ENCODE measurements around the gene ADGRV1.

The ADGRV1 gene

DNA sequence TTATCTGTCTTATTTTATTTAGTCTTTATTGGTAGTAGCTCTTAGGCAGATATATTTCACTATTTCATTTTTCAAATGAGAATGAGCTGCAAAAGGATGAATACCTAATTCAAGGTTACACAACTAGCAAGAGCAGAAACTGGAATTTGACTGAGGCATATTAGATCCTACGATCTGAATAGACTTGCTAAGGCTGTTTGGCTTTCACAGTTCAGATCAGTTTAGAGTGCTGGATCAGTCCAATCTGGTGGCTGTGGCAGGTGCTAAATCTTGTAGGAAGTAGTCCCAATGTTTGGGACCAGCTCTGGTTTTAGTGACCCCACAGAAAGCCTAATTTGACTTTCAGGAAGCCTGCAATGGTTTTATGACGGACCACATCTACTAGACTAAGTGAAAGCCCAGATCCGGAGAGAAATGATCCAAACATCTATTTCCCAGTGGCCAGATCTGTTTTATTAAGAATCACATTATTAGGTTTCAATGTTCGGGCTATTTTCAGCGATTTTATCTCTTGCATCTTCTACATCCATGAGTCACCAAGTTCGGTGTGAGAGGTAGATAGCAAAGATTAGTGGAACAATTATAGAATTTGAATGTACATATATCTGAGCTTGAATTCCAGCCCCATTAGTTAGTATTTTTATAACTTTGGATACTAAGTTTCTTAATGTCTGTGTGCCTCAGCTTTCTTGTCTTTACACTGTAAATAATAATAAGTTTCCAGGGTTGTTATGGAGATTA lies 359.5 kb downstream of the ADGRV1 start:
- TF ChIP-seq GATA2 (IDR thresholded peaks at IDR 0.05; ENCODE audit: low read depth, low read length) = no peak
- TF ChIP-seq GATA3 (IDR thresholded peaks at IDR 0.05; ENCODE audit: low read depth, low read length) = no peak

DNA sequence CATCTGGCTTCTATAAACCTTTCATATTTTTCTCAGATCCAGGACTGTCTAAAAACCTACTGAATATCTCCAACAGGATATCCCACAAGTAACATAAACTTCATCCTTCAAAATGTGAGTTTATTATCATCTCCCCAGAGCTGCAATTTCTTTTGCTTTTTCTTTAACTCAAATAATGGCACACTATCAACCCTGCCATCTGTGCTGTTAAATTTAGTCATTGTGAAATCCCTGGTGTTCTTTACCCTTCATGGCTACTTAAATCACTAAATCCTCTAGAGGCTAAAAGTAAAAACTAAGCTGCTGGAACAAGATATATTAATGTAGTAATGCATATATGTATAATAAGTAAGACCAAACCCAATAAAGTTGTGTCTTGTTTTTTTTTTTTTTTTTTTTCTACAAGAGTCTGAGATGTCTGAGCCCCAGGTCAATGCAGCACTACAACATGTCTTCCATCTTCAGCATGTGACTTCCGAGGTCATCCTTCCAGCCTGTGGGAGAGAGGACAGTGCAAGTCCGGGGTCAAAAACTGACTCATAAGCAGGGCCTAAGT lies 362.9 kb downstream of the ADGRV1 start:
- TF ChIP-seq GATA2 (IDR thresholded peaks at IDR 0.05; ENCODE audit: low read depth, low read length) = no peak
- no peak for TF ChIP-seq GATA3 (IDR thresholded peaks at IDR 0.05; ENCODE audit: low read depth, low read length)

DNA sequence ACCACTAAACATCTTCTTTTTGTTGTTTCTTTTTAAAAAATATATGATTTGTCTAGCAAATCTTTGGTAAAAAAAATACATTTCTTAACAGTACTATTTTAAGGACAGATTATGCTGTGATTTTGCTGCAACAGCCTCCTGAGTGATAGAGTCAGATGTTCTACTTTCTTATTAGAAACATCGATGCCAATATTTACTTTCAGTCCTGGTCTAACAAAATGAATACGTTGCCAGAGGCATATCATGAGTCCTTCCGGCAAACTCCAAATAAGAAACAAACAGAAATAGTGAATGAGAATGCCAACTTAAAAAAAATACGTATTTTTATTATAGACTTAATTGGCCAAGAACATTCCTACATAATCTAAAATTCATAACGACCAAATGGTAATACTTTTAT lies 371.5 kb downstream of the ADGRV1 start:
- TF ChIP-seq GATA2 (IDR thresholded peaks at IDR 0.05; ENCODE audit: low read depth, low read length) = no peak
- no peak for TF ChIP-seq GATA3 (IDR thresholded peaks at IDR 0.05; ENCODE audit: low read depth, low read length)

DNA sequence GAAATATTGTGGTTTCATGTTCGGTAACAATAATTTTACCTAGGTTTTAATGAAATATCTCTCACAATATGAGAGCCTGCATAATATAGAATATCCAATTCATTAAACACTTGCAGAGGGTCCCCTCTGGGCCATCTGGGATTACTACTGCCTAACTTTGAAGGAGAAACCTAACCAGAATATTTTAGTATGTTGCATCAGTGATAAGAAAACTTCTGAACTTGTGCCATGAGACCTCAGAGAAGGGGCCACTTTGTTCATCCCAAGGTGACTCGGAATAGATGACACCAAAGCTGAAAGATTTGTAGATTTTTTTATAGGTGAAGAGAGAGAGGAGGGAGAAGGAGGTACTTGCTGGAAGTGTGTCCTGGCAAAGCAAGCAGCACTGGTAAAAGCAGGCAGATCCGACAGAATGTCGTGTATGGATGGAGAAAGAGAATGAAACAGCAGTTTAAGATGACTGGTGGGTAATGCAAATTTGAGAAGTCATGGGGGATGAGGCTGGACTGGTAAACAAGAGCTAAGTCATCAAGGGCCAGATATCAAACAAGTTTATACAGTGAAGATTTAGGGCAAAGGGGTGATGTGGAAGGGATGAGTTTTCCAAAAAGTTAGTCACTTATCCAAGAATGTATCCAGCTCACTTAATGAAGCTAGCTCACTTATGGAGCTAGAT lies 372.3 kb downstream of the ADGRV1 start:
- TF ChIP-seq GATA2 (IDR thresholded peaks at IDR 0.05; ENCODE audit: low read depth, low read length) = no peak
- TF ChIP-seq GATA3 (IDR thresholded peaks at IDR 0.05; ENCODE audit: low read depth, low read length) = no peak

DNA sequence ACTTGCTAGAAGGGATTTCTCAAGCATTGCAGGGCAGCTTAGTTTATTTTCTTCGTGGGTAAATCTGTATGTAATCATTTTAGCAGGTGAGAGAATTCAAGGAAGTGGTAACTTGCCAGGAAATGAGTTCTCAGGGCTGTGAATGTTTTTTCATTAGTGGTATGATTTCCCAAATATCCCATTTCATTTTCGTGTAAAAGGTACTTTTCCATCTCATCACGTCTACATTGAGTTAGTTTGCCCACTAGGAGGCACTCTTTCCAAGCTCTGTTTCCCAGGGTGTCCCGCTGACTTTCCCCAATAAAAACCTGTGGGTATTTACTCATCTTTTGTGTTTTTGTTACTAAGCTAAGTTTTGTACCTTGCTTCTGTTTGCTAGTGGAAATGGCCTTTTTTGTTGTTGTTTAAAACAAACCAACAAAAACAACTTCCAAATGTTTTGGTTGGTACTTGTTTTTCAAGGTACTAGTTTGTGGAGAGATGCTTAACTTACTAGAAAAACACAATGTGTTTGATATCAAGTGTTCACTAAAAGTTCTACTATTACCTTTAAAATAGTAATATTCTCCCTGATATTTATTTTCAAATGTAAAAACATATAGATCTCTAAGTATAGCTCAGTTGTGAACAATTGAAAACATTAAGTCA lies 373.6 kb downstream of the ADGRV1 start:
- TF ChIP-seq GATA3 (IDR thresholded peaks at IDR 0.05; ENCODE audit: low read depth, low read length) (no peak), GATA2 (IDR thresholded peaks at IDR 0.05; ENCODE audit: low read depth, low read length) (no peak)

DNA sequence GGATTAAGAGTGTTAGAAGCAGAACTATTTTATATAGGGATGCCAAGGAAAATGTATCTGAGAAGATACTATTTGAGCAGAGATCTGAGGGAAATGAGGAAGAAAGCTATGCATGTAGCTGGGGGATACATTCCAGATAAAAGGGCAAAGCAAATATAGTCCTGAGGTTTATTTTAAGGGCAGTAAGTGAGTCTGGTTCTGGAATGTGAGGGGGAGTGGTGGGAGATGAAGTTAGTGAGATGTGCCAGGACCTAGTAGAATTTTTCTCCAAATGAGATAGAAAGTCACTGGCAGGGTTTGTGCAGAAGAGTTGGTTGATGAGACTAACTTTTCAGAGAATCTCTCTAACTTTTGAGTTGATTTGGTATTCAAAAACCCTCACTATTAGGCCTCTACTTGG lies 374.7 kb downstream of the ADGRV1 start:
- TF ChIP-seq GATA3 (IDR thresholded peaks at IDR 0.05; ENCODE audit: low read depth, low read length) = no peak
- no peak for TF ChIP-seq GATA2 (IDR thresholded peaks at IDR 0.05; ENCODE audit: low read depth, low read length)

DNA sequence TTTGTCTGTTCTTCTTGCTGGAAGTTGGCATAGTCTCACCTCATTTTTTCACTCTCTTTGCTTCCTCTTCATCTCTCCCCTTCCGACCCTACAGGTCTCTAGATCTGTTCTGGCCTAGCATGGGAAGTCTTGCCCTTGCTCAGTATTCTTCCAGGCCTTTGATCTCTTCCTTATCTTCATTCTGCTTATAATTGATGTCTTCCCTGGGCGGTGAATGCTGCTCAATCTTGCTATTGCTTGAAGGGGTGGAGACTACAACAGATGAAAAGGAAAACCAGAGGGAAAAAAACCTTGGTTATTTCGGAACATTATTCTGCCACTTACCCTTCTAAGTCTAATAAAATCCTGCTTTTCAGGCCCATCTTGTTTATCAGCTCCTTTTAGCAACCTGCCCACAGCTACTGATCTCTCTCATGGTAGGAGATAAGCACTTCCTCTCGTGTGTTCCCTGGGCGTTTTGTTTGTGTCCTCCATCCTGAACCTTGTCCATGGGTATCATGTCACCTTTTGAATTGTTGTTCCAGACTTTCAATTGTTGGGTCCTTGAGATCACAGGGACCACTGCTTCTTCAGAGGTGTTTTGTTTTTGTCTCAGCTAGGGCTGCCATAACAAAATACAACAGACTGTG lies 375.6 kb downstream of the ADGRV1 start:
- TF ChIP-seq GATA2 (IDR thresholded peaks at IDR 0.05; ENCODE audit: low read depth, low read length) (no peak), GATA3 (IDR thresholded peaks at IDR 0.05; ENCODE audit: low read depth, low read length) (no peak)

DNA sequence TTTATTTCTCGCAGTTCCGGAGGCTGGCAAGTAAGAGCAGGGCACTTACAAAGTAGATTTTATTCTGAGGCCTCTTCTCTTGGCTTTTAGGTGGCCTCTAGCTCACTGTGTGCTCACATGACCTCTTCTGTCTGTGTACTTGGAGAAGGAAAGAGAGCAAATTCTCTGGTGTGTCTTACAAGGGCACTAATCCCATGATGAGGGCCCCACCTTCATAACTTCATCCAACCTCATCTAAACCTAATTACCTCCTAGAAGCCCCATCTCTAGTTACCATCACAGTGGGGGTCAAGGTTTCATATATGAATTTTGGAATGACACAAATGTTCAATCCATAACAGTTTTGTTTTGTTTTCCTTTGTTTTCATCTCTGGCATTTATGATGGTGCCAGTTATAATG lies 376.1 kb downstream of the ADGRV1 start:
- TF ChIP-seq GATA3 (IDR thresholded peaks at IDR 0.05; ENCODE audit: low read depth, low read length) (no peak), GATA2 (IDR thresholded peaks at IDR 0.05; ENCODE audit: low read depth, low read length) (no peak)

DNA sequence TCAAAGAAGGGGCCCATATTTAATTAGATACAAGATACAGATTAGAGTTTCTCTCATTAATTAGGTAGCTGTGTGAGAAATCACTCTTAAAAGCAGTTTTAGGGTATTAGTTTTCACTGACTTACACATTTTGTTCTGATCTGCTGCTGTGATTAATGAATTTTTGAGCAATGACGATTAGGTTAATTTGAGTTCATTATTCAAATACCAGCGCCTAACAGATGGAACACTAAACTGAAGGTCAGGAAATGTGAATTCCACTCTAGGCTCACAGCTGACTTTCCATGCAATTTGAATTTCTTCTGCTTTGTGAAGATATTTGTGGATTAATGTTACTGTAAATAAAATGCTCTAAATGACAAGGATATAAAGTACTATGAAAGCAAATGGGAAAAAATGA lies 380.6 kb downstream of the ADGRV1 start:
- TF ChIP-seq GATA3 (IDR thresholded peaks at IDR 0.05; ENCODE audit: low read depth, low read length) (no peak), GATA2 (IDR thresholded peaks at IDR 0.05; ENCODE audit: low read depth, low read length) (no peak)

DNA sequence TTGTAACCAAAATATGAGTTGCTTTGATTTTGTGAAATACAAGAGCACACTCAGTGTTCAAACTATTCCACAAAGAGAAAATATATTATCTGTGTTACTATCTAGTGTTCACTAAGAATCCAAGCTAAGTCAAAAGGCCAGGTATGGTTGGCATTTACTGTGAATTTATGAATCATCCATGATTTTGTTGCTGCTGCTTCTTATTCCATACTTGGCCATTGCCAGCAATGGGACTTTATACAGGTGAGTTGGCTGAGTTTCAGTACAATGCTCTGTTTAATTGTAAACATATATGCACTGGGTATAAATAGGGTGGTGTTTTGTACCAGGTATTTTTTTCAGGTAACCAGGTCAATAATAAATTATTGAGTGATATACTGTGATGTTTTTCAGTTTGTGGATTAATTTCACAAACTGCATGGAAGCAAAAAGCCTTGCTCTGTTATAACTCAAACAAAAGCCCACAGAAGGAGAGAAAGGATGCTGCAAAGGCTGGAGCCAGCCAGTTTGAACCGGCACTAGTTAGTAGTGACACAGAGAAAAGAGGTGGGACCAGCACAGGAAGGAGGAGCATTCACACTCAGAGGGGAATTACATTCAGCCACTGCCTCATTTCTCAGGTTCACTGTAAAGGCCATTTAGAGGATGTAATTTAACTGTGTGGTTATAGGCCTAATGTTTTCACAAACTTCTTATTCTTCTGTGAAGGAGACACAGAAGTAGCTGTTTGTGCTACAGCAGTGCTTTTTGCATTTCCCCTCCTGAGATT lies 381.8 kb downstream of the ADGRV1 start:
- no peak for TF ChIP-seq GATA3 (IDR thresholded peaks at IDR 0.05; ENCODE audit: low read depth, low read length)
- TF ChIP-seq GATA2 (IDR thresholded peaks at IDR 0.05; ENCODE audit: low read depth, low read length) = no peak

DNA sequence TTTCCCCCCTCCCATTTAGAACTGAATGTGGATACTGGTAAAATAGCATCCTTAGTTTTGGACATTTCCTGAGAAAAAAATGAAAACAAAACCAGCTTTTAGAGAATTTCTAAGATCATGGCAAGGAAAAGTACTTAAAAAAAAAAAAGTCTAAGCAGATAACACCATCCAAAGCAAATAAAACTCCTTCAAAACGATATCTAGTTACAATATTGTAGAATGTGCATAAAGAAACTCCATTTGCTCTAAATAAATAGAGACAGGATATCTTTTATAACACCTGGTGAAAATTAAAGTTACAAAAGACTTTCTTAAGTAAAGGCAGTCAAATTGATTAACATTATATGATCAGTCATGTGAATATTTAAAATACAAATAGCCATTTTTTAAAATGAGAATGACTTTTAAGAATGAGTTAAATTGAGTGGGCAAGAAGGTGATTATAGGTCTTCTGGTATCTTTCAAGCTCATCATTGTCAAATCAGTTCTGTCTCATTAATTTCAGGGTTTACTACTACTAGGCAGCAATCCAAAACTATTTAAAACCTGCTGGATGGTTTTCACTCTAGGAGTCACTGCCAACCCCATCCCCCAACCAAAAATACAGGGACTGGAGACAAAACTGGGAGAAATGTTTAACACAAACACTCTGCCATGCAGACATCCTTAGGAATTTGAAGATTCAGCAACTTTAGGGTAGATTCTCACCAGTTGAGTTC lies 382.6 kb downstream of the ADGRV1 start:
- TF ChIP-seq GATA3 (IDR thresholded peaks at IDR 0.05; ENCODE audit: low read depth, low read length) = no peak

DNA sequence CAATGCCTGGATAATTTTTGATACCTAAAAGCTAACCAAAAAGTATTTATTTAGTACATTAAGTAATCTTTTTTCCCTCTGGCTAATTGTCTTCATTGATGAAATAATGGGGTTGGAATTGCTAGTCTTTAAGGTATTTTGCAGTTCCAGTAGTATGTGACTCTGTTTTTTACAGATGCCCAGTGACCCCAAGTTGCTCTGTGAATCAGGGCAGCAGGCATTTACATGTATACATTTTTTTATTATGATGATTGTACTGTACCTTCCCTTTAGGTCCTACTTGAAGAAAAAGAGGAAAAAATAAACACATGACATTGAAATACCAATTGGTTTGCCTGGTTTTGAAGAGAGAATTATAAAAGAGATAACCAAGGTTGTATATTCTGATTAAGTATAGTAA lies 385.5 kb downstream of the ADGRV1 start:
- TF ChIP-seq GATA3 (IDR thresholded peaks at IDR 0.05; ENCODE audit: low read depth, low read length) (no peak), GATA2 (IDR thresholded peaks at IDR 0.05; ENCODE audit: low read depth, low read length) (no peak)

DNA sequence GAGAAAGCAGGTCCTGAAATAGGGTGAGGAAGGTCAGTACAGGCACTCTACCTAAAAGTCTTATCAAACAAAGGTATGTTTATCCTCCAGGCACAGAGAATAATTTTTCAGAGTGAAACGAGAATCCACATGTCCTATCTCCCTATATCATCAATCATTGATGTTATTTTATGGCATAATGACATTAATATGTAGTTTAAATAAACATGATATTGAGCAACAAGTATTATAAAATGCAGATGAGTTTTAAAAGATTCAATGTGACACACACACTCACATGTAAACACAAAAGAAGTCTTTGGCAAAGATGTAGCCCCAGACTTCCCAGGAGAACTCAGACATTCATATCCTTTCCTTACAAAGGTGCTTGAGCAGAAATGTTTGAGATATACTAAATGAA lies 389.1 kb downstream of the ADGRV1 start:
- no peak for TF ChIP-seq GATA2 (IDR thresholded peaks at IDR 0.05; ENCODE audit: low read depth, low read length)
- TF ChIP-seq GATA3 (IDR thresholded peaks at IDR 0.05; ENCODE audit: low read depth, low read length) = no peak
